ENCODE data around the gene UBL7. TPM values are rescaled to one million over a fixed set of nuclear protein-coding genes. Genes with fewer than 3 reads are reported as not detected.

UBL7 gene
- total RNA-seq, 1 experiment from 2014 or later = 73.9 TPM

DNA sequence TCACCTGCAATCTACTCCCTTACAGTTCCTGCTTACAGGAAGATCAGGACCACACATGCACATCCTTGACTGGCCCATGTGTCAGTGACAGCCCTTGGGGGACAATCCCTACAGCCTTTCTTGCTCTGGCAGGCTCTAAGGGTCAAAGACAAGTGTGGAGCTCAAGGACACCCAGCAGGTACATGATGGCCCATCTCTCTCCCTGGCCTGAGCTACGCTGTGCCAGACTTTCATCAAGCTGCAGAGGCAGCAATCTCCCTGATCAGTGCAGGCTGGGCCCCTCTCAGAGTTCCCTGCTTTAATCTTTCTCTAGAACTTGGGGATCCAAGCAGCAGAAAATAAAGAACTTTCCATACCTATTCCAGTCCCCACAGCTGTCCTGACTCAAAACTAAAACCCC, 29.8 kb downstream of the UBL7 start:
- Histone ChIP-seq H3F3A (ENCODE audit: insufficient read depth, low read depth) (no peaks in the 10 kb centered on the region), H3K79me2 (ENCODE audit: low read depth) (peaks cover 50% of the 10 kb centered on the region), H3K4me1 (replicated peaks; ENCODE audit: insufficient read depth) (peaks cover 6% of the 10 kb centered on the region; the same call in 1 of the 2 replicates), H3K4me2 (peak overlapping the region; percentile 83; the same call in 1 of the 2 replicates), H3K27me3 (ENCODE audit: insufficient read depth, low read depth) (no peaks in the 10 kb centered on the region), H3K9me3 (ENCODE audit: insufficient read depth, low read depth) (no peaks in the 10 kb centered on the region), H3K27ac (no peak overlapping the region), H2AFZ (no peak overlapping the region), H3K4me3 (no peak overlapping the region), H4K20me1 (ENCODE audit: insufficient read depth) (no peaks in the 10 kb centered on the region), H3K9me2 (ENCODE audit: insufficient read depth) (no peaks in the 10 kb centered on the region), H3K36me3 (ENCODE audit: low read depth) (no peaks in the 10 kb centered on the region)
- DNase-seq = no peak
- ChIA-PET CTCF (interaction anchor here (0.5 kb wide), 1 partner anchor 673 kb away, joined by 5 read pairs; no protein-coding TSS in a partner anchor), POLR2A (ENCODE audit: unreplicated experiment) (no interaction called here)
- TF ChIP-seq, protein P1, sequence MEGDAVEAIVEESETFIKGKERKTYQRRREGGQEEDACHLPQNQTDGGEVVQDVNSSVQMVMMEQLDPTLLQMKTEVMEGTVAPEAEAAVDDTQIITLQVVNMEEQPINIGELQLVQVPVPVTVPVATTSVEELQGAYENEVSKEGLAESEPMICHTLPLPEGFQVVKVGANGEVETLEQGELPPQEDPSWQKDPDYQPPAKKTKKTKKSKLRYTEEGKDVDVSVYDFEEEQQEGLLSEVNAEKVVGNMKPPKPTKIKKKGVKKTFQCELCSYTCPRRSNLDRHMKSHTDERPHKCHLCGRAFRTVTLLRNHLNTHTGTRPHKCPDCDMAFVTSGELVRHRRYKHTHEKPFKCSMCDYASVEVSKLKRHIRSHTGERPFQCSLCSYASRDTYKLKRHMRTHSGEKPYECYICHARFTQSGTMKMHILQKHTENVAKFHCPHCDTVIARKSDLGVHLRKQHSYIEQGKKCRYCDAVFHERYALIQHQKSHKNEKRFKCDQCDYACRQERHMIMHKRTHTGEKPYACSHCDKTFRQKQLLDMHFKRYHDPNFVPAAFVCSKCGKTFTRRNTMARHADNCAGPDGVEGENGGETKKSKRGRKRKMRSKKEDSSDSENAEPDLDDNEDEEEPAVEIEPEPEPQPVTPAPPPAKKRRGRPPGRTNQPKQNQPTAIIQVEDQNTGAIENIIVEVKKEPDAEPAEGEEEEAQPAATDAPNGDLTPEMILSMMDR (conservative IDR thresholded peaks at IDR 0.05) = no peak
- TF ChIP-seq EZH2 (IDR thresholded peaks at IDR 0.05; ENCODE audit: low read depth) = no peak
- intact Hi-C loops (cut with micrococcal nuclease; ENCODE audit: unreplicated experiment) = no loop called here
- no TSS peak for BruUV-seq (replicated peaks)

DNA sequence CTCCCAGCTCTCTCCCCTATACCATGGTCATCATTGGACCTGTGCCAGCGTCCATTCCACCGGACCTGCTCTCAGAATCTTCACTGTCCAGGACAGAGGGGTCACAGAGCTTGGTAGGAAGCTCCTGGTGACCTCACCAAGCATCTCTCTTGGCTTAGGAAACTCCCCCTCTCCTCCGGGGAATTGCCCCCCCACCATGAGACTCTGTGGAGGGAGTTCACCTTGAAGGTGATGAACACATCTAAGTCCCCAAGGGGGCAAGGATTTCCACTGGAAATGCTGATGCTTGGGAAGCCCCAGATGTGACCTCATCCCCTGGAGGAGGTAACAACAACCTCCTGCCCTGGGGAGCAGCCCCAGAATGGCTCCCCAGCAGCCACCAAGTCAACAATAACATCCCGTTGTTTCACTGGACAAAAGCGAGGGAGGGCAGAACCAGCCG, 30.4 kb downstream of the UBL7 start:
- Histone ChIP-seq H2AFZ (no peak overlapping the region), H3K9me2 (ENCODE audit: insufficient read depth) (no peaks in the 10 kb centered on the region), H3K79me2 (ENCODE audit: low read depth) (peaks cover 50% of the 10 kb centered on the region), H3F3A (ENCODE audit: insufficient read depth, low read depth) (no peaks in the 10 kb centered on the region), H3K36me3 (ENCODE audit: low read depth) (no peaks in the 10 kb centered on the region), H3K4me3 (no peak overlapping the region), H4K20me1 (ENCODE audit: insufficient read depth) (no peaks in the 10 kb centered on the region), H3K4me2 (no peak overlapping the region), H3K9me3 (ENCODE audit: insufficient read depth, low read depth) (no peaks in the 10 kb centered on the region), H3K27me3 (ENCODE audit: insufficient read depth, low read depth) (no peaks in the 10 kb centered on the region), H3K4me1 (replicated peaks; ENCODE audit: insufficient read depth) (peaks cover 6% of the 10 kb centered on the region), H3K27ac (no peak overlapping the region)
- no peak for DNase-seq
- intact Hi-C loops (cut with micrococcal nuclease; ENCODE audit: unreplicated experiment) = no loop called here
- no peak for TF ChIP-seq EZH2 (IDR thresholded peaks at IDR 0.05; ENCODE audit: low read depth)
- TF ChIP-seq, protein P1 (conservative IDR thresholded peaks at IDR 0.05) = no peak
- BruUV-seq (replicated peaks) = no TSS peak
- ChIA-PET CTCF (interaction anchor here (0.5 kb wide), 1 partner anchor 674 kb away, joined by 5 read pairs; no protein-coding TSS in a partner anchor), POLR2A (ENCODE audit: unreplicated experiment) (no interaction called here)

DNA sequence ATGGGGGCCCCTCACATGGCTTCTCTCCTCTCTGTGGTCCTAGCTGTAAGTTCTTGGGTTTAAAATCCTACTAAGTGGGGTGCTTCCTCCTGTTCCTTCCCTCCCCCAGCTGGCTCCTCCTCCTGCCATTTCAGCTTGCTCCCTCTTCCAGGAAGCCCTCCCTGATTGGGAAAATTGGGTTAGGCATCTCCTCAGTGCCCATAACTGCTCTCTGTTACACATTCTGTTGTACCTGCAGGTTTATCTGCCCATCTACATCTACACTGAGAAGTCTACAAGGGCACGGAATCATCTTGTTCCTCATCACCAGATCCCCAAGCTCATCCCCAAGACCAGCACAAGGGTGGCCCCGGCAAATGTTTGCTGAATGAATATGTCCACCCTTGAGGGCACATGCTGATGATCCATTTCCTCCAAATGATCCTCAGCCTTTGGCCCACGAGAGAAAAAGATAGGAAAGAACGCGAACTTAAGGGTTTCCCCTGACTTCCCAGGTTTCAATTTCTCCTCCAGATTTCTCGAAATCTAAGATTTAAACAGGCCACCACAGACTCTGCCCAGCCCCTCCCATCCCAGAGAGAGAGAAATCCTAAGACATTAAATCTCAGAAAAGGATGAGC, 31.1 kb downstream of the UBL7 start:
- peaks cover 13% of the 10 kb centered on the region for H3K4me1 ChIP-seq (replicated peaks; ENCODE audit: insufficient read depth)
- no peak overlapping the region for H2AFZ ChIP-seq
- no peaks in the 10 kb centered on the region for H3K27me3 ChIP-seq (ENCODE audit: insufficient read depth, low read depth)
- intact Hi-C loops (cut with micrococcal nuclease; ENCODE audit: unreplicated experiment) = no loop called here
- H3K9me2 ChIP-seq (ENCODE audit: insufficient read depth) = no peaks in the 10 kb centered on the region
- DNase-seq = no peak
- peaks cover 54% of the 10 kb centered on the region for H3K79me2 ChIP-seq (ENCODE audit: low read depth)
- H3K4me3 ChIP-seq = no peak overlapping the region
- no peak overlapping the region for H3K4me2 ChIP-seq
- TF ChIP-seq, protein P1 (conservative IDR thresholded peaks at IDR 0.05) = no peak
- TF ChIP-seq EZH2 (IDR thresholded peaks at IDR 0.05; ENCODE audit: low read depth) = no peak
- no TSS peak for BruUV-seq (replicated peaks)
- H3K27ac ChIP-seq = no peak overlapping the region
- no peaks in the 10 kb centered on the region for H3F3A ChIP-seq (ENCODE audit: insufficient read depth, low read depth)
- H3K9me3 ChIP-seq (ENCODE audit: insufficient read depth, low read depth) = no peaks in the 10 kb centered on the region
- H3K36me3 ChIP-seq (ENCODE audit: low read depth) = no peaks in the 10 kb centered on the region
- ChIA-PET CTCF (no interaction called here), POLR2A (ENCODE audit: unreplicated experiment) (no interaction called here)
- H4K20me1 ChIP-seq (ENCODE audit: insufficient read depth) = no peaks in the 10 kb centered on the region
